GM18909 (cell line): Measurements from ENCODE around the gene PLAGL2.
A peak's percentile ranks its signal among the peaks of the same experiment; 100 is the strongest.

ENCODE experiments used
- ATAC-seq: cut with Tn5 transposase; IDR thresholded peaks from one replicate; pipeline ENCODE4 v1.9.1; 2021; ENCODE audit warnings: mild to moderate bottlenecking; ENCODE audit not compliant: unreplicated experiment, poor library complexity

PLAGL2 gene

GRCh38 chr20:32231847-32232246 is 24.3 kb upstream of the PLAGL2 start:
- no peak for ATAC-seq

GRCh38 chr20:32231245-32231644 is 23.7 kb upstream of the PLAGL2 start:
- ATAC-seq, result no peak

GRCh38 chr20:32230707-32231106 is 23.2 kb upstream of the PLAGL2 start:
- no peak for ATAC-seq

GRCh38 chr20:32229251-32229747 is 21.8 kb upstream of the PLAGL2 start:
- ATAC-seq, result no peak

- ATAC-seq, result no peak
These were observed 20.5 kb upstream of the PLAGL2 start for GRCh38 chr20:32227744-32228688.

GRCh38 chr20:32227306-32227705 is 19.8 kb upstream of the PLAGL2 start:
- no peak for ATAC-seq

- no peak for ATAC-seq
These were observed 18.8 kb upstream of the PLAGL2 start for GRCh38 chr20:32226391-32226790.

- no peak for ATAC-seq
These were observed 16.9 kb upstream of the PLAGL2 start for GRCh38 chr20:32224463-32224862.

- ATAC-seq, result no peak
These were observed 10.8 kb upstream of the PLAGL2 start for GRCh38 chr20:32218156-32218900.

- ATAC-seq, result no peak
These were observed 8.9 kb upstream of the PLAGL2 start for GRCh38 chr20:32216179-32217142.

GRCh38 chr20:32215729-32216128 is 8.2 kb upstream of the PLAGL2 start:
- no peak for ATAC-seq

- no peak for ATAC-seq
These were observed 7.6 kb upstream of the PLAGL2 start for GRCh38 chr20:32215147-32215546.

GRCh38 chr20:32213870-32214269 is 6.3 kb upstream of the PLAGL2 start:
- no peak for ATAC-seq

- no peak for ATAC-seq
These were observed 2.5 kb upstream of the PLAGL2 start for GRCh38 chr20:32209850-32210605.

GRCh38 chr20:32208499-32209154 is 1.1 kb upstream of the PLAGL2 start:
- no peak for ATAC-seq

- peak; percentile 7 for ATAC-seq
These were observed 550 bp downstream of the PLAGL2 start for GRCh38 chr20:32206760-32207625.

GRCh38 chr20:32205843-32206759 is 1.4 kb downstream of the PLAGL2 start:
- no peak for ATAC-seq
